WI38 (cell line): ENCODE results near the gene LAMA4.

Source experiments
- H3K4me3 ChIP-seq: 2 replicates; pipeline ENCODE4 v1.5.1; 2011; ENCODE audit warnings: low read depth, mild to moderate bottlenecking, control low read depth, low read length
- TF ChIP-seq, protein P1 (sequence below): IDR thresholded peaks from 2 replicates; pipeline ENCODE4 v1.5.1; 2012; ENCODE audit warnings: low read depth, mild to moderate bottlenecking, control low read depth, low read length

LAMA4 gene

DNA sequence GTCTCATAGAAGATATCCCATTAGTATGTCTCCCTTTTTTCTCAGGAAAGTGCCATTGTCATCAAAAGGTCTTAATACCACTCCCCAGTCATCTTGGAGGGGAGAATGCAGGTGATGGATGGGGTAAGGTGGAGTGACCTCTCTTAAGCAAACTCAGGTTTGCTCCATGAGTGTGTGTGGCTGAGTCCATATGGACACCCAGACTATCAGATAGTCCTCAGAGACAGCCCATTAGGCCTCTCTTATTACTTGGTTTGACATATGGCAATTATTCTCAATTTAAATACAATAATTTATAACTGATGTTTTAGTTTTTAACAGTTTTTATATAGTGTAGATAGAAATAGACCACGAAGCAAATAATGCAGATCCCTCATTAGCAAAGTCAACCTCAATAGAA is 23.2 kb downstream of the LAMA4 start:
- H3K4me3 ChIP-seq = no peak overlapping the region
- TF ChIP-seq, protein P1, sequence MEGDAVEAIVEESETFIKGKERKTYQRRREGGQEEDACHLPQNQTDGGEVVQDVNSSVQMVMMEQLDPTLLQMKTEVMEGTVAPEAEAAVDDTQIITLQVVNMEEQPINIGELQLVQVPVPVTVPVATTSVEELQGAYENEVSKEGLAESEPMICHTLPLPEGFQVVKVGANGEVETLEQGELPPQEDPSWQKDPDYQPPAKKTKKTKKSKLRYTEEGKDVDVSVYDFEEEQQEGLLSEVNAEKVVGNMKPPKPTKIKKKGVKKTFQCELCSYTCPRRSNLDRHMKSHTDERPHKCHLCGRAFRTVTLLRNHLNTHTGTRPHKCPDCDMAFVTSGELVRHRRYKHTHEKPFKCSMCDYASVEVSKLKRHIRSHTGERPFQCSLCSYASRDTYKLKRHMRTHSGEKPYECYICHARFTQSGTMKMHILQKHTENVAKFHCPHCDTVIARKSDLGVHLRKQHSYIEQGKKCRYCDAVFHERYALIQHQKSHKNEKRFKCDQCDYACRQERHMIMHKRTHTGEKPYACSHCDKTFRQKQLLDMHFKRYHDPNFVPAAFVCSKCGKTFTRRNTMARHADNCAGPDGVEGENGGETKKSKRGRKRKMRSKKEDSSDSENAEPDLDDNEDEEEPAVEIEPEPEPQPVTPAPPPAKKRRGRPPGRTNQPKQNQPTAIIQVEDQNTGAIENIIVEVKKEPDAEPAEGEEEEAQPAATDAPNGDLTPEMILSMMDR = no peak

DNA sequence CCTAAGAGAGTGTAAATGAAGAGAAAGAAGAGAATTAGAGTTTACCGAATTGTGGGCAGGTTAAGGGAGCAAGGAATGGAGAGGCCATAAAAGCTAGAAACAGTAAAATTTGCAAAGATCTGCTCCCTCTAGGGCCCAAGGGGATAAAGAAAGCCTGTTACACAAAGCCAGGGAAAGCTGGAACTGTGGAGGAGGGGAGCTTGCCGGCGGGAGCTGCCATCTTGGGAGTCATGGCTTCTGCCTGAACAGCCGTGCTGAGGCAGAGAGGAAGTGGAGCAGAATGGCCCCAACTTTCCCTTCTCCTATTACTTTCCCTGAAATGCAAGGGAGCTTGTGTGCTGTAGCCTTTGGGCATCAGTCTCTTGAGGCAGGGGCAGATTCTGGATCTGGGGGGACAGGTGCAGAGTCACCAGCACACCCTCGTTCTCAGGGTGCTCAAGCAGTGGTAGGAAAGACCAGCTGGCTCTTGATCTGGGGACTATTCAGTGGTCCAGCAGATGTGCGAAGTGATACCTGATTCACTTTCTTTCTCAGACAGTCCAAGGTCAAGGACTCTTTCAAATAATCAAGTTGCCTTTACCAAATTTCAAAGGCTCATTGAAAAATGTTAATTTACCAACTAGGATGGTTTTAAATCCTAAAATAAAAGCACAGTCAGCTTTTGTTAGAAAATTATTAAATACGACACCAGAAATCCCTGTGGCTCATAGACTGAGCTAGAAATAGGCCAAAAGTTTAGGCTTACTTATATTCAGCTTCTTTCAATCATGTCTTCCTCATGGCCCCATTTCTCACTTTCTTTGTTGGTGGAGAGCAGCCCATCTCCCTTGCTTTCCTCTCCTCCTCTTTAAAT is 25.7 kb downstream of the LAMA4 start:
- H3K4me3 ChIP-seq = no peak overlapping the region
- TF ChIP-seq, protein P1 = no peak

DNA sequence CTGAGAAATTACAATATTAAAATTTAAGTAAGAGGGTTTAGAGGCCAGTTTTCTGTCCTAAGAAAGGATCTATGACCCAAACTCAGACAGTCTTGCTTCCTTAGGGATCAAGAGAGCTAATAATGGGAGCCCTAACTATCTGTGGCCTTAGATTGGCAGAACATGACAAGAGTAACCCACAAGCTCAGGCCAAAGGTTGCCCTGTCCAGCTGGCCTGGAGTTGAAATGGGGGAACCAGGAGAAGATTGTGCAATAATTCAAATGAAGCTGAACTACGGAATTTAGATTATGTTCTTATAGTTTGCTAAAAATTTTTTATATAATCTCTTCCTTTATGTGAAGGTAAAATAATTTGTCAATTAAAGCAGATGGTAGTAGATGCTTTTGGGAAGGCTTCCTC is 26.4 kb downstream of the LAMA4 start:
- TF ChIP-seq, protein P1 = no peak
- H3K4me3 ChIP-seq = no peak overlapping the region

DNA sequence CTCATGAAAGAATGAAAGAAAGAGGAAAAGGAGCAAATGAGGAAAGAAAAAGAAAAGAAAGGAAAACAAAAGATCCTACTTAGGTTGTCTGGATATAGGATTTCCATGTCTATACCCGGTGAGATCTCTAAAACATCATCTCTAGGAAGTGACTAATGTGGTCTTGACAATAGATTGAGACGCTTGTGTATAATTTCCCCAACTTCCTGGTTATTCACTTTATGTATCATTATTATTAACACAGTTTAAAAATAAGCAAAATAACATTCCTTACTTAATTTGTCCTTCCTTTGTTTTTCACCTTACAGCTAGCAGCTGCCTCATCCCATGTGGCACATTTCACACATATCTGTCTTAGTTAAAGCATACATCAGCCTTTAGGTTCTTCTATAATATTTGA is 27.0 kb downstream of the LAMA4 start:
- H3K4me3 ChIP-seq = no peak overlapping the region
- TF ChIP-seq, protein P1 = no peak

DNA sequence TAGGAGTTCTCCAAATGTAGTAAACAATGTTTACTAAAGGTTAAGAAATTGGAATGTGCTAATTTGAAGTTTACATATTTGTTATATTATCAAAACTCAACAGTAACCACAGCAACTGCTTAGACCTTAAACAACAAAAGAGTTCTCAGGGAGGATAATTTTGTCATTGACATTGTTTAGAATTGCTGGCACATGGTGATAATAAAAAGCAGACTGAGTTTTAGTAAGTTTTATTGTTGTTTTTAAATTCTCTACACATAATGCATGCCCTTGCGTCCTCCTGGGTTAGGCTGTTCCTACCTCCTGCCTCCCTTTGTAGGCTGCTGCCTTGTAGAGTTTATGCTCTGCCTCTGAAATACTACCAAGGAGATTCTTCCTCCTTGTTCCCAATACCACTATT is 28.7 kb downstream of the LAMA4 start:
- TF ChIP-seq, protein P1 = no peak
- no peak overlapping the region for H3K4me3 ChIP-seq

DNA sequence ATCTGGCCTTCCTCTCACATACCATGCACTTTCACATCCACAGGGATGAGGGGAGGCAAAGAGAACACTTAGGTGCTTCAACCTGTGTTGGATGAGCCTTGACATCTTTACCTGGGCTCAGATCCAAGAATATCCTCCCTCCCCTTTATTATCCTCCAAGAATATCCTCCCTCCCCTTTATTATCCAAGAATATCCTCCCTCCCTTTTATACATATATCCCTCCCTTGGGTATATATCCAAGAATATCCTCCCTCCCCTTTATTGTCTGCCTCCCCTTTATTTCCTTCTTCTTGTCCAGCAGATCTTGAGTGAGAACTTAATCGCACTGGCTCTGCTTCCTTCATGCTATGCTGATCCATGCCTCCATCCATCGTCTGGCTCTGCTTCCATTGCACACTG is 30.3 kb downstream of the LAMA4 start:
- TF ChIP-seq, protein P1 = no peak
- no peak overlapping the region for H3K4me3 ChIP-seq

DNA sequence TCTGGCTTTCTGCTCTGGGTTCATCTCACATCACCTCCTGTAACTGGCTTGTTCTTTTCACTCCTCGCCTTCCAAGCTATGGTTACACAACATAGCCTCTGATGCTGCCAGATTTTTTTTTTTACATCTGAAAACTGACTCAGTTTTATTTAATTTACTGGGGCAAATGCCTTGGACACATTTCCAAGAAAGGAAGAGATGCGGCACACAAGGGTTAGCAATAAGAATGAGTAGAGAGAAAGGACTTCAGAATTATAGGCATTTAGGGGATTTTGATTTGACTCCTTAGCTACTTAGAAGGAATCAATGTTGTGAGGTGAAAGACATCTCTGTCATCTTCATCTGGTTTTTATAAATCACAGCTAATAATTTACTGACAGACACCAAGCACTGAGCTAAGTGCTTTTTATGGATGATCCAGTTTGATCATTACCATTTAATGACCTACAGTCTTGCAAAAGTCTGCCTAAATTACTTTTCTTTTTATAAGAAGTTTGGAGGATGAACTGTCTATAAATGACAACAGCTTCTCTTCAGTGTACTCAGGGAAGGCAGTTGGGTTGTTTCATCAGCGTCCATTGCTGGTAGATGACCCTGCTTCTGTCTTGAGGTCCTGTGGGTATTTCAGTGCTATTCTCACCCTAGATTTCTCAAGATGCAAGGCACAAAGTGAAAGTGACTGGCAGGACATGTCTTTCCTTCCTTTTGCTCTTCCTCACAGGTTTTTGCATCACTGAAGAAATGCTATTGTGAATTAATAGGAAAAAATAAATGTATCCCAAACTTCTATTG is 31.1 kb downstream of the LAMA4 start:
- H3K4me3 ChIP-seq = no peak overlapping the region
- TF ChIP-seq, protein P1 = no peak
